Measurements from ENCODE around the gene CA11. TPM values are rescaled to one million over a fixed set of nuclear protein-coding genes. Genes with fewer than 3 reads are reported as not detected.

Gene CA11
- total RNA-seq, 1 donor from 2014 or later = 9.1 TPM

- no peak overlapping the region for H3K27ac Mint-ChIP-seq (ENCODE audit: unreplicated experiment)
- TF ChIP-seq CTCF (IDR thresholded peaks at IDR 0.05) = no peak
- no peaks in the 10 kb centered on the region for H3K36me3 Mint-ChIP-seq (ENCODE audit: low read depth)
- peaks cover 32% of the 10 kb centered on the region for H3K4me1 Mint-ChIP-seq (ENCODE audit: low read depth)
- H3K9me3 Mint-ChIP-seq (ENCODE audit: low read depth) = no peaks in the 10 kb centered on the region
- no peak overlapping the region for H3K4me3 Mint-ChIP-seq (ENCODE audit: unreplicated experiment)
- DNase-seq (ENCODE audit: low spot score) = no peak
- H3K27me3 Mint-ChIP-seq (ENCODE audit: low read depth) = no peaks in the 10 kb centered on the region
These were observed 6.3 kb downstream of the CA11 start for GRCh38 chr19:48639483-48640375.

GRCh38 chr19:48638831-48639381 lies 7.1 kb downstream of the CA11 start:
- H3K27me3 Mint-ChIP-seq (ENCODE audit: low read depth) = no peaks in the 10 kb centered on the region
- no peak for TF ChIP-seq CTCF (IDR thresholded peaks at IDR 0.05)
- H3K36me3 Mint-ChIP-seq (ENCODE audit: low read depth) = no peaks in the 10 kb centered on the region
- no peak overlapping the region for H3K27ac Mint-ChIP-seq (ENCODE audit: unreplicated experiment)
- H3K9me3 Mint-ChIP-seq (ENCODE audit: low read depth) = no peaks in the 10 kb centered on the region
- peaks cover 39% of the 10 kb centered on the region for H3K4me1 Mint-ChIP-seq (ENCODE audit: low read depth)
- no peak for DNase-seq (ENCODE audit: low spot score)
- no peak overlapping the region for H3K4me3 Mint-ChIP-seq (ENCODE audit: unreplicated experiment)

DNA sequence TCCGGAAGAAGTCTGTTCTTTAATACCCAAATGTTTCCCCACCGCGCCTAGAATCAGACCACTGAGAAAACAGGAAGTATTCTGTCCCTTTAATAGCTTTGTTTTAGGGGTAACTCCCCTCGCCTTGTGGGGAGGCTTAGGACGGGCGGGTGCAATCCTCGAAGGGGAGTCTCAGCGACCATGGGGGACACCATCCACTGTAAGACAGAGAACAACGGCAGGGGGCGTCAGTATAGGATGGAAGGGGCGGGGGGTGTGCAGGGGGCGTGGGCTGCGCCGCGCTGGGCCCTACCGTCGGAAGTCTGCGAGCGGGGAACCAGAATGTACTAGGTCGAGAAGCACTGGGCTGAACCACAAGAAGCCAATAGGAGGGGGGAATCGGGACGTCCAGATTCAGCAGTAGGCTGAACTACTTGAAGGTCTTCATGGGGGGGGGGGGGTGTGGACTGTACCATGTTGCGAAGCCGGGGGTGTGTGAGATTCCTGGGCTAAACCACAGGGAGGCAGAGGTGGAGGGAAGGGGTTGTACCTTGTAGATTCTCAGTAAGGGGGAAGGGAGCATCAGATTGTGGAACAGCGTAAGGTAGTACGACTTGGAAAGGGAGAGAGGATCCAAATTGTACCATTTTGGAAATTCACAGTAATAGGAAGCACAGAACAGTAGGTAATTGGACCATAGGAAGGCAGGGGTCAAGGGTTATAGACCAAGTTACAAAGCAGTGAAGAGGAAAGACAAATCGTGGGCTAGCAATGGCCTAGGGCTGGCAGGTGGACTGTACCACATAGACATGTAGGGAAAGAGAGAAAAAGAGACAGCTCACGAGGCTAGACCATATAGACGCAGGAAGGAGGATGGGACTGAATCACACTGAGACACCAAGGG lies 7.8 kb downstream of the CA11 start:
- peak; percentile 58 for TF ChIP-seq CTCF (IDR thresholded peaks at IDR 0.05)
- Mint-ChIP-seq H3K9me3 (ENCODE audit: low read depth) (no peaks in the 10 kb centered on the region), H3K4me3 (ENCODE audit: unreplicated experiment) (peak overlapping the region; percentile 94), H3K4me1 (ENCODE audit: low read depth) (peaks cover 41% of the 10 kb centered on the region), H3K27ac (ENCODE audit: unreplicated experiment) (peak overlapping the region; percentile 100), H3K36me3 (ENCODE audit: low read depth) (no peaks in the 10 kb centered on the region), H3K27me3 (ENCODE audit: low read depth) (no peaks in the 10 kb centered on the region)
- no peak for DNase-seq (ENCODE audit: low spot score)

- no peak for TF ChIP-seq CTCF (IDR thresholded peaks at IDR 0.05)
- H3K4me3 Mint-ChIP-seq (ENCODE audit: unreplicated experiment) = peak overlapping the region; percentile 94
- peaks cover 43% of the 10 kb centered on the region for H3K4me1 Mint-ChIP-seq (ENCODE audit: low read depth)
- peak; percentile 99 for DNase-seq (ENCODE audit: low spot score)
- H3K36me3 Mint-ChIP-seq (ENCODE audit: low read depth) = no peaks in the 10 kb centered on the region
- H3K27ac Mint-ChIP-seq (ENCODE audit: unreplicated experiment) = peak overlapping the region; percentile 100
- H3K27me3 Mint-ChIP-seq (ENCODE audit: low read depth) = no peaks in the 10 kb centered on the region
- no peaks in the 10 kb centered on the region for H3K9me3 Mint-ChIP-seq (ENCODE audit: low read depth)
These were observed 8.5 kb downstream of the CA11 start for GRCh38 chr19:48637449-48637947.

All from chondrocyte (in vitro differentiated cells).